H1 (cell line): ENCODE data around the gene OGT.

ENCODE experiments used
- BACH1 ChIP-seq: IDR thresholded peaks from 2 replicates; pipeline ENCODE4 v1.6.1; 2012; ENCODE audit warnings: low read length, improper control_type of control experiment
- CHD2 ChIP-seq: IDR thresholded peaks from 2 replicates; pipeline ENCODE4 v1.6.1; 2012; ENCODE audit warnings: low read length, improper control_type of control experiment
- EGR1 ChIP-seq: IDR thresholded peaks from 2 replicates; pipeline ENCODE4 v1.6.1; 2011; ENCODE audit warnings: low read depth, low read length, borderline replicate concordance
- POLR2A ChIP-seq, 2 experiments: IDR thresholded peaks; 1 replicate in 1 of 2; 2 replicates in 1 of 2; pipeline ENCODE4 v1.6.1; 2011; ENCODE audit warnings: low read depth in 2 of 2, low read length in 2 of 2, mild to moderate bottlenecking in 2 of 2; ENCODE audit errors: control extremely low read depth in 1 of 2
- SRF ChIP-seq: IDR thresholded peaks from 2 replicates; pipeline ENCODE4 v1.6.1; 2011; ENCODE audit warnings: mild to moderate bottlenecking, low read depth, low read length, moderate library complexity
- TAF1 ChIP-seq: IDR thresholded peaks from 2 replicates; pipeline ENCODE4 v1.6.1; 2011; ENCODE audit warnings: mild to moderate bottlenecking, low read depth, low read length

DNA sequence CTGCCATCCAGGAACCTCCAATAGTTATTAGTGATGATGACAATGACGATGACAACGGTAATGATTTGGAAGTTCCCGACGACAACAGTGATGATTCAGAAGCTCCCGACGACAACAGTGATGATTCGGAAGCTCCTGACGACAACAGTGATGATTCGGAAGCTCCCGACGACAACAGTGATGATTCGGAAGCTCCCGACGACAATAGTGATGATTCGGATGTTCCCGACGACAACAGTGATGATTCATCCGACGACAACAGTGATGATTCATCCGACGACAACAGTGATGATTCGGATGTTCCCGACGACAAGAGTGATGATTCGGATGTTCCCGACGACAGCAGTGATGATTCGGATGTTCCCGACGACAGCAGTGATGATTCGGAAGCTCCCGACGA is 70.7 kb downstream of the OGT start:
- TF ChIP-seq EGR1, result no peak
- TF ChIP-seq POLR2A (IDR thresholded peaks at IDR 0.05; ENCODE audit: control extremely low read depth in 1 of 2, low read depth in 2 of 2, low read length in 2 of 2), result no peak
- no peak for TF ChIP-seq CHD2
- TF ChIP-seq SRF, result no peak
- TF ChIP-seq BACH1, result no peak; the same call in 1 of the 2 replicates
- no peak for TF ChIP-seq TAF1
